Mesothelial cell of epicardium (in vitro differentiated cells): Measurements from ENCODE around the gene WDR86. TPM values are rescaled to one million over a fixed set of nuclear protein-coding genes. Genes with fewer than 3 reads are reported as not detected.

Source experiments
- DNase-seq, 2 experiments: peaks; one replicate each; pipeline ENCODE4 v3.0.0; 2021; ENCODE audit warnings: low spot score in 2 of 2; ENCODE audit not compliant: unreplicated experiment in 2 of 2
- H3K27ac Mint-ChIP-seq: 2 replicates; pipeline ENCODE4 v1.8.0; 2021; ENCODE audit warnings: mixed read lengths
- H3K27me3 Mint-ChIP-seq: 2 replicates; pipeline ENCODE4 v1.8.0; 2021; ENCODE audit warnings: low read depth, mixed read lengths
- H3K36me3 Mint-ChIP-seq: 2 replicates; pipeline ENCODE4 v1.8.0; 2021; ENCODE audit warnings: mixed read lengths
- H3K4me1 Mint-ChIP-seq: 2 replicates; pipeline ENCODE4 v1.8.0; 2021; ENCODE audit warnings: mixed read lengths
- H3K4me3 Mint-ChIP-seq: 2 replicates; pipeline ENCODE4 v1.8.0; 2021; ENCODE audit warnings: mild to moderate bottlenecking, moderate library complexity, mixed read lengths
- H3K9me3 Mint-ChIP-seq: 2 replicates; pipeline ENCODE4 v1.8.0; 2021; ENCODE audit warnings: mixed read lengths
- CTCF ChIP-seq: fragments of 200-600 bp; sonication (generic); IDR thresholded peaks from one replicate; pipeline ENCODE4 v1.5.0; 2021; ENCODE audit warnings: antibody characterized with exemption; ENCODE audit not compliant: unreplicated experiment
- total RNA-seq: library from RNA; stranded (reverse); gene quantifications from 3 replicates; pipeline ENCODE4 v1.2.1, GENCODE V29; 2021

The WDR86 gene
- total RNA-seq, 1 donor from 2014 or later = 274 TPM

GRCh38 chr7:151454932-151455530, 45.2 kb upstream of the WDR86 start:
- TF ChIP-seq CTCF = no peak
- H3K27ac Mint-ChIP-seq = peak overlapping the region; percentile 53
- no peak overlapping the region for H3K4me3 Mint-ChIP-seq
- peaks cover 6% of the 10 kb centered on the region for H3K9me3 Mint-ChIP-seq
- peaks cover 1% of the 10 kb centered on the region for H3K36me3 Mint-ChIP-seq
- H3K4me1 Mint-ChIP-seq = peaks cover 34% of the 10 kb centered on the region
- peak in 1 of 2 experiments; percentile 22 for DNase-seq
- H3K27me3 Mint-ChIP-seq = no peaks in the 10 kb centered on the region

DNA sequence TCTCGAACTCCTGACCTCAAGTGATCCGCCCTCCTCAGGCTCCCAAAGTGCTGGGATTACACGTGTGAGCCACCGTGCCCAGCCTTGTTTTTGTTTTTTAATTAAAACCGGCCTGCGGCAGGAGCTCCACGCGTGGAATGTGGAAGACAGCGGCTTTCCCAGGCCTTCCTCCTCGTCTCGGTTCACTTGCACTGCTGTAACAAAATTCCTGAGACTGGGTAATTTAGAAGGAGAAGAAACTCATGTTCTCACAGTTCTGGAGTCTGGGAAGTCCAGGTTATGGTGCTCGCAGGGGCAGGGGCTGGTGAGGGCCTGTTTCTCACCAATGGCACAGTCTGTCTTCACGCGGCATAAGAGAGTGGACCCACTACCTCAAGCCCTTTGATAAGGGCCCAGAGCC, 44.5 kb upstream of the WDR86 start:
- TF ChIP-seq CTCF = no peak
- Mint-ChIP-seq H3K27me3 (no peaks in the 10 kb centered on the region), H3K4me3 (no peak overlapping the region), H3K36me3 (peaks cover 1% of the 10 kb centered on the region), H3K27ac (peak overlapping the region; percentile 53), H3K9me3 (peaks cover 6% of the 10 kb centered on the region), H3K4me1 (peaks cover 26% of the 10 kb centered on the region)
- peak in 1 of 2 experiments; percentile 36 for DNase-seq

DNA sequence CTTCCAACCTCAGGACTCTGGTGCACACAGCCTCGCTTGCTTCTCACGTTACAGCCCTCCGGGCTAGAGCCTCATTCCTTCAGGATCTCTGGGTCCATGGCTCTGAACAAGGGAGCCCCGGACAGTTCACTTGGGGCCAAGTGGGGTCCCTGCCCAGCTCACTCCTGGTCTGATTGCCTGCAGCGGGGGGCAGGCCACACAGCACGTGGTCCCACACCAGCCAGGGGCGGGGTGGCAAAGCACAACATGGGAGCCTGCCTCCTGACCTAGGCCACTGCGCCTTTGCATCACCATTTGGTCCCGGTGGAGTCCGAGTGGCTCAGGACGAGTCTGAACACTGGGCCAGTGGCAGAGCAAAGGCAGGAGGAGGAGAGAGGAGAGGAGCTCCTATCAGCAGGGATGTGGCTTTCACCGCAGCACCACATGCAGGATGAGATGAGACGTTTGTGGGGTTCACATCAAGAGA, 43.5 kb upstream of the WDR86 start:
- H3K27me3 Mint-ChIP-seq = no peaks in the 10 kb centered on the region
- no peak overlapping the region for H3K4me3 Mint-ChIP-seq
- peaks cover 1% of the 10 kb centered on the region for H3K36me3 Mint-ChIP-seq
- no peak for TF ChIP-seq CTCF
- H3K27ac Mint-ChIP-seq = peak overlapping the region; percentile 25
- H3K9me3 Mint-ChIP-seq = peaks cover 6% of the 10 kb centered on the region
- H3K4me1 Mint-ChIP-seq = peaks cover 23% of the 10 kb centered on the region
- DNase-seq = peak in 1 of 2 experiments; percentile 36

- H3K9me3 Mint-ChIP-seq = peaks cover 5% of the 10 kb centered on the region
- peaks cover 23% of the 10 kb centered on the region for H3K4me1 Mint-ChIP-seq
- TF ChIP-seq CTCF = no peak
- H3K4me3 Mint-ChIP-seq = no peak overlapping the region
- peaks cover under 1% of the 10 kb centered on the region for H3K36me3 Mint-ChIP-seq
- H3K27me3 Mint-ChIP-seq = no peaks in the 10 kb centered on the region
- no peak overlapping the region for H3K27ac Mint-ChIP-seq
- no peak for DNase-seq
These were observed 43.0 kb upstream of the WDR86 start for GRCh38 chr7:151452680-151453325.

- no peaks in the 10 kb centered on the region for H3K27me3 Mint-ChIP-seq
- no peak for TF ChIP-seq CTCF
- no peak overlapping the region for H3K27ac Mint-ChIP-seq
- H3K4me3 Mint-ChIP-seq = no peak overlapping the region
- peaks cover 23% of the 10 kb centered on the region for H3K4me1 Mint-ChIP-seq
- no peaks in the 10 kb centered on the region for H3K36me3 Mint-ChIP-seq
- no peaks in the 10 kb centered on the region for H3K9me3 Mint-ChIP-seq
- no peak for DNase-seq
These were observed 42.1 kb upstream of the WDR86 start for GRCh38 chr7:151451626-151452571.
